Suprapubic skin (tissue), 4 donors: ENCODE measurements around the gene SNX24.

ENCODE experiments used
- EP300 ChIP-seq: sonication (generic); formaldehyde crosslinking; IDR thresholded peaks from one replicate; pipeline ENCODE4 v1.6.1; 2017; ENCODE audit warnings: antibody characterized with exemption
- POLR2AphosphoS5 ChIP-seq, 3 donors: sonication (generic); formaldehyde crosslinking; IDR thresholded peaks; one replicate each; pipeline ENCODE4 v1.6.1; 2017; ENCODE audit warnings: antibody characterized with exemption in 3 of 3
- TF ChIP-seq, protein P1 (sequence below), 2 donors: fragments of 200-600 bp in 1 of 2; fragments of 450-650 bp in 1 of 2; sonication (generic) in 1 of 2; IDR thresholded peaks; one replicate each; pipeline ENCODE4 v1.5.1; 2016 to 2019; ENCODE audit warnings: antibody characterized with exemption in 2 of 2, mild to moderate bottlenecking in 1 of 2, moderate library complexity in 1 of 2

DNA sequence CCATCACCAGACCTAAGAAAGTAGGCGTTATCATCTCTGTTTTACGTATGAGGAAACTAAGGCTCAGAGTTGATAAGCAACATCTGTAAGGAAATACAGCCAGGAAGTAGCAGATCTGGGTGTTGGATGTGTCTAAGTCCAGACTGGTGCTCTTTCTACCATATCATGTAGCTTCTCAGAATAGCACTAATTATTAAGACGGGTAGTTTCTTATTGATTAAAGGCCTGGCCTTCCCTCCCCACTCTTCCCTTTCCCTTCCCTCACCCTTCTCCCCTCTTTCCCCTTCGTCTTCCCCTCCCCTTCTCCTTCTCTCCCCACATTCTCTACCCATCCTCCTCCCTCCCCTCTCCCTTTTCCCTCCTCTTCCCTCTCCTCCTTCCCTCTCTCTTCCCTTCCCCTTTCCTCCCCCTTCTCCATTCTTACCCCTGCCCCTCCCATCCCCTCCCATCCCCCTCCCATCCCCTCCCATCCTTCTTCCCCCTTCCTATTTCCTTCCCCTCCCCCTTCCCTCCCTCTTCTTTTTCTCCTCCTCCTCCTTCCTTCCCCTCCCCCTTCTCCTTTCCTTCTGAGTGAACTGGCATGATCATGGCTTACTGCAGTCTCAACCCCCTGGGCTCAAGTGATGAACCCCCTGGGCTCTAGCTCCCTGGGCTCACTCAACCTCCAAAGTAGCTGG lies 79.4 kb downstream of the SNX24 start:
- no peak for TF ChIP-seq EP300
- TF ChIP-seq, protein P1, sequence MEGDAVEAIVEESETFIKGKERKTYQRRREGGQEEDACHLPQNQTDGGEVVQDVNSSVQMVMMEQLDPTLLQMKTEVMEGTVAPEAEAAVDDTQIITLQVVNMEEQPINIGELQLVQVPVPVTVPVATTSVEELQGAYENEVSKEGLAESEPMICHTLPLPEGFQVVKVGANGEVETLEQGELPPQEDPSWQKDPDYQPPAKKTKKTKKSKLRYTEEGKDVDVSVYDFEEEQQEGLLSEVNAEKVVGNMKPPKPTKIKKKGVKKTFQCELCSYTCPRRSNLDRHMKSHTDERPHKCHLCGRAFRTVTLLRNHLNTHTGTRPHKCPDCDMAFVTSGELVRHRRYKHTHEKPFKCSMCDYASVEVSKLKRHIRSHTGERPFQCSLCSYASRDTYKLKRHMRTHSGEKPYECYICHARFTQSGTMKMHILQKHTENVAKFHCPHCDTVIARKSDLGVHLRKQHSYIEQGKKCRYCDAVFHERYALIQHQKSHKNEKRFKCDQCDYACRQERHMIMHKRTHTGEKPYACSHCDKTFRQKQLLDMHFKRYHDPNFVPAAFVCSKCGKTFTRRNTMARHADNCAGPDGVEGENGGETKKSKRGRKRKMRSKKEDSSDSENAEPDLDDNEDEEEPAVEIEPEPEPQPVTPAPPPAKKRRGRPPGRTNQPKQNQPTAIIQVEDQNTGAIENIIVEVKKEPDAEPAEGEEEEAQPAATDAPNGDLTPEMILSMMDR (IDR thresholded peaks at IDR 0.05), result no peak
- TF ChIP-seq POLR2AphosphoS5 (IDR thresholded peaks at IDR 0.05), result no peak
